Breast epithelium (tissue), 3 donors: Measurements from ENCODE around the gene OR11H1.
"Not testable (repeated sequence)": the region's sequence is repeated elsewhere in the genome, so short reads cannot be mapped to it uniquely, and the experiment has no call there.

Source experiments
- POLR2A ChIP-seq: fragments of 450-650 bp; IDR thresholded peaks from one replicate; pipeline ENCODE4 v1.6.1; 2016; ENCODE audit warnings: antibody characterized with exemption, mild to moderate bottlenecking, moderate library complexity
- POLR2AphosphoS5 ChIP-seq, 3 donors: sonication (generic); formaldehyde crosslinking; IDR thresholded peaks; one replicate each; pipeline ENCODE4 v1.6.1; 2017; ENCODE audit warnings: antibody characterized with exemption in 3 of 3
- TF ChIP-seq, protein P1 (sequence below), 3 donors: fragments of 450-650 bp; IDR thresholded peaks; one replicate each; pipeline ENCODE4 v1.5.1; 2016 to 2017; ENCODE audit warnings: antibody characterized with exemption in 3 of 3, mild to moderate bottlenecking in 3 of 3, moderate library complexity in 3 of 3

DNA sequence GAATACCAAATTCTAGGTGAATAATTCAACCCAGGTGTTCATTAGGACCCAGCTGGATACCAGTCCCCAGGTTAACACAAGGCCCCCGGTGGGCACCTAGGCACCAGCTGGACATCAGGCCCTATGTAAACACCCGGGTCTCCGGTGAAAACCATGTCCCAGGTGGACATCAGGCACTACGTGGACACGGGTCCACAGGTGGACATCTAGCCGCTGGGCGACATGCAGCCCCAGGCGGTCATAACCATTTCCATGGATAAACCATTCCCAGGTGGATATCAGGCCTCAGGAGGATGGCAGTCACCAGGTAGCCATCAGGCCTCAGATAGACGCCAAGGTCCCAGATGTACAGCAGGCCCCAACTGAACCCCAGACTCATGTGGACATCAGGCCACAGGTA lies 12.1 kb upstream of the OR11H1 start:
- TF ChIP-seq, protein P1, sequence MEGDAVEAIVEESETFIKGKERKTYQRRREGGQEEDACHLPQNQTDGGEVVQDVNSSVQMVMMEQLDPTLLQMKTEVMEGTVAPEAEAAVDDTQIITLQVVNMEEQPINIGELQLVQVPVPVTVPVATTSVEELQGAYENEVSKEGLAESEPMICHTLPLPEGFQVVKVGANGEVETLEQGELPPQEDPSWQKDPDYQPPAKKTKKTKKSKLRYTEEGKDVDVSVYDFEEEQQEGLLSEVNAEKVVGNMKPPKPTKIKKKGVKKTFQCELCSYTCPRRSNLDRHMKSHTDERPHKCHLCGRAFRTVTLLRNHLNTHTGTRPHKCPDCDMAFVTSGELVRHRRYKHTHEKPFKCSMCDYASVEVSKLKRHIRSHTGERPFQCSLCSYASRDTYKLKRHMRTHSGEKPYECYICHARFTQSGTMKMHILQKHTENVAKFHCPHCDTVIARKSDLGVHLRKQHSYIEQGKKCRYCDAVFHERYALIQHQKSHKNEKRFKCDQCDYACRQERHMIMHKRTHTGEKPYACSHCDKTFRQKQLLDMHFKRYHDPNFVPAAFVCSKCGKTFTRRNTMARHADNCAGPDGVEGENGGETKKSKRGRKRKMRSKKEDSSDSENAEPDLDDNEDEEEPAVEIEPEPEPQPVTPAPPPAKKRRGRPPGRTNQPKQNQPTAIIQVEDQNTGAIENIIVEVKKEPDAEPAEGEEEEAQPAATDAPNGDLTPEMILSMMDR (IDR thresholded peaks at IDR 0.05) = not testable (repeated sequence)
- TF ChIP-seq POLR2A; POLR2AphosphoS5 (IDR thresholded peaks at IDR 0.05): not testable (repeated sequence)
